ENCODE measurements around the gene OTUB2. TPM values are rescaled to one million over a fixed set of nuclear protein-coding genes. Genes with fewer than 3 reads are reported as not detected.

Gene OTUB2
- total and polyA plus RNA-seq, 2 of the 8 experiments (the other 6 are each of a cell fraction or from before 2014, with no cell fraction given), result 2.2 to 4.2 TPM

- H3K56ac ChIP-seq (replicated peaks; ENCODE audit: insufficient read length, low read depth, low read length), result no peak overlapping the region
- H3K27me3 ChIP-seq (replicated peaks in 1 of 4; ENCODE audit: control insufficient read depth in 3 of 4, extremely low read depth in 1 of 4, insufficient read depth in 3 of 4, low read length in 3 of 4), result no peaks in the 10 kb centered on the region
- H3K36me3 ChIP-seq (ENCODE audit: control insufficient read depth in 2 of 4, insufficient read depth in 4 of 4, low read length in 3 of 4), result no peaks in the 10 kb centered on the region
- H3K4me1 ChIP-seq (replicated peaks in 1 of 4; ENCODE audit: control insufficient read depth in 3 of 4, insufficient read depth in 4 of 4, low read length in 3 of 4), result peaks cover 0 to 14% (median 4%) of the 10 kb centered on the region in 4 experiments; a peak in 4 of 7 replicates
- H3K18ac ChIP-seq (ENCODE audit: extremely low read depth, low read length), result no peak overlapping the region
- WGBS, 2 experiments (ENCODE audit: extremely low coverage in 1 of 2, insufficient coverage in 1 of 2, insufficient read length in 1 of 2, insufficient replicate concordance in 2 of 2, low coverage in 1 of 2, low lambda C conversion rate in 2 of 2, missing lambda C conversion rate in 1 of 2), result 90% methylated on average over 10 of the region's 10 CpGs; no CpG with 5 or more reads in 1 of the 2 experiments
- H3K9ac ChIP-seq (replicated peaks in 1 of 4; ENCODE audit: extremely low read depth in 1 of 4, low read depth in 3 of 4, low read length in 3 of 4), result no peak overlapping the region
- no peak overlapping the region for H3K4me3 ChIP-seq (ENCODE audit: extremely low read depth in 1 of 4, insufficient read depth in 2 of 4, low read depth in 3 of 4, low read length in 4 of 4)
- TF ChIP-seq CHD2 (IDR thresholded peaks at IDR 0.05; ENCODE audit: low read length) (no peak), NANOG (IDR thresholded peaks at IDR 0.05; ENCODE audit: insufficient read depth, low read depth, low read length, poor library complexity, severe bottlenecking) (no peak), NRF1 (IDR thresholded peaks at IDR 0.05; ENCODE audit: low read depth, low read length) (no peak), SIX5 (IDR thresholded peaks at IDR 0.05; ENCODE audit: low read depth, low read length) (no peak), TCF12 (IDR thresholded peaks at IDR 0.05; ENCODE audit: low read depth, low read length) (no peak), ZNF274 (IDR thresholded peaks at IDR 0.05; ENCODE audit: borderline replicate concordance, extremely low read depth, low read length) (no peak), GTF2F1 (IDR thresholded peaks at IDR 0.05; ENCODE audit: borderline replicate concordance, low read depth, low read length) (no peak), RBBP5 (IDR thresholded peaks at IDR 0.05; ENCODE audit: borderline replicate concordance, low read depth, low read length) (no peak), TBP (IDR thresholded peaks at IDR 0.05; ENCODE audit: low read depth, low read length) (no peak), CBX8 (IDR thresholded peaks at IDR 0.05; ENCODE audit: borderline replicate concordance, low read depth, low read length) (no peak), TAF1 (IDR thresholded peaks at IDR 0.05; ENCODE audit: low read depth, low read length) (no peak), FOSL1 (IDR thresholded peaks at IDR 0.05; ENCODE audit: insufficient read depth, low read depth, low read length) (no peak)
- TF ChIP-seq, protein P1, sequence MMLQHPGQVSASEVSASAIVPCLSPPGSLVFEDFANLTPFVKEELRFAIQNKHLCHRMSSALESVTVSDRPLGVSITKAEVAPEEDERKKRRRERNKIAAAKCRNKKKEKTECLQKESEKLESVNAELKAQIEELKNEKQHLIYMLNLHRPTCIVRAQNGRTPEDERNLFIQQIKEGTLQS (IDR thresholded peaks at IDR 0.05; ENCODE audit: insufficient read depth, low read depth, low read length), result no peak
- no peaks in the 10 kb centered on the region for H3K79me1 ChIP-seq (ENCODE audit: low read depth, low read length)
- H3K4ac ChIP-seq (replicated peaks; ENCODE audit: insufficient read length, low read depth, low read length), result no peak overlapping the region
- no peak overlapping the region for H2BK5ac ChIP-seq (ENCODE audit: low read depth, low read length)
- no peak overlapping the region for H2BK15ac ChIP-seq (ENCODE audit: low read length)
- FAIRE-seq (no peak), DNase-seq (ENCODE audit: low read depth in 1 of 2, low spot score in 2 of 2) (no peak)
- H2AFZ ChIP-seq (ENCODE audit: low read length), result no peak overlapping the region
- no peak overlapping the region for H3K23ac ChIP-seq (ENCODE audit: insufficient read length)
- H4K5ac ChIP-seq (ENCODE audit: insufficient read length, low read depth, low read length), result no peak overlapping the region
- no peaks in the 10 kb centered on the region for H4K20me1 ChIP-seq (replicated peaks in 1 of 2; ENCODE audit: control insufficient read depth in 1 of 2, insufficient read depth in 2 of 2, low read length in 2 of 2)
- no peak overlapping the region for H3K27ac ChIP-seq (ENCODE audit: low read depth, low read length)
- H3K23me2 ChIP-seq (ENCODE audit: low read depth, low read length), result peaks cover 3% of the 10 kb centered on the region; the same call in 1 of the 2 replicates
- no peak overlapping the region for H4K8ac ChIP-seq (ENCODE audit: extremely low read depth, insufficient read depth, low read length)
- no peak overlapping the region for H2BK12ac ChIP-seq (ENCODE audit: low read depth, low read length)
- no peak overlapping the region for H3K14ac ChIP-seq (ENCODE audit: insufficient read length)
- no peak overlapping the region for H2BK120ac ChIP-seq (replicated peaks; ENCODE audit: low read depth, low read length)
- ChIA-PET CTCF (ENCODE audit: partially characterized antibody) (interaction anchor here (0.6 to 20.5 kb wide), 8 partner anchors 9 to 50 kb away, joined by 3 to 484 read pairs (median 8); partner anchors contain the start of gene ASB2), POLR2A (ENCODE audit: partially characterized antibody) (interaction anchor here (1.7 kb wide), 1 partner anchor 55 kb away, joined by 6 read pairs; no protein-coding TSS in a partner anchor)
- H3K79me2 ChIP-seq (ENCODE audit: control insufficient read depth in 1 of 2, insufficient read depth in 2 of 2, low read length in 2 of 2), result no peaks in the 10 kb centered on the region
- no peak overlapping the region for H3K4me2 ChIP-seq (ENCODE audit: insufficient read depth in 1 of 2, low read depth in 2 of 2, low read length in 2 of 2)
- no peak overlapping the region for H2BK20ac ChIP-seq (ENCODE audit: low read length)
- H3K9me3 ChIP-seq (ENCODE audit: insufficient read depth in 2 of 2, low read depth in 1 of 2, low read length in 1 of 2), result no peaks in the 10 kb centered on the region
- no peak overlapping the region for H4K91ac ChIP-seq (replicated peaks; ENCODE audit: insufficient read length, low read length)
- no peak overlapping the region for H2AK5ac ChIP-seq (ENCODE audit: low read depth, low read length)
Measured at GRCh38 chr14:93991212-93991611, 34.9 kb upstream of the OTUB2 start.

All from H1 (cell line).